SKM-1 (cell line): ENCODE measurements around the gene LPCAT1.
"Not testable (repeated sequence)": the region's sequence is repeated elsewhere in the genome, so short reads cannot be mapped to it uniquely, and the experiment has no call there.

Source experiments
- DNase-seq: peaks from one replicate; lab custom pipeline; 2025; ENCODE audit not compliant: unreplicated experiment; lab: John Stamatoyannopoulos, UW

LPCAT1 gene, protein sequence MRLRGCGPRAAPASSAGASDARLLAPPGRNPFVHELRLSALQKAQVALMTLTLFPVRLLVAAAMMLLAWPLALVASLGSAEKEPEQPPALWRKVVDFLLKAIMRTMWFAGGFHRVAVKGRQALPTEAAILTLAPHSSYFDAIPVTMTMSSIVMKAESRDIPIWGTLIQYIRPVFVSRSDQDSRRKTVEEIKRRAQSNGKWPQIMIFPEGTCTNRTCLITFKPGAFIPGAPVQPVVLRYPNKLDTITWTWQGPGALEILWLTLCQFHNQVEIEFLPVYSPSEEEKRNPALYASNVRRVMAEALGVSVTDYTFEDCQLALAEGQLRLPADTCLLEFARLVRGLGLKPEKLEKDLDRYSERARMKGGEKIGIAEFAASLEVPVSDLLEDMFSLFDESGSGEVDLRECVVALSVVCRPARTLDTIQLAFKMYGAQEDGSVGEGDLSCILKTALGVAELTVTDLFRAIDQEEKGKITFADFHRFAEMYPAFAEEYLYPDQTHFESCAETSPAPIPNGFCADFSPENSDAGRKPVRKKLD

DNA sequence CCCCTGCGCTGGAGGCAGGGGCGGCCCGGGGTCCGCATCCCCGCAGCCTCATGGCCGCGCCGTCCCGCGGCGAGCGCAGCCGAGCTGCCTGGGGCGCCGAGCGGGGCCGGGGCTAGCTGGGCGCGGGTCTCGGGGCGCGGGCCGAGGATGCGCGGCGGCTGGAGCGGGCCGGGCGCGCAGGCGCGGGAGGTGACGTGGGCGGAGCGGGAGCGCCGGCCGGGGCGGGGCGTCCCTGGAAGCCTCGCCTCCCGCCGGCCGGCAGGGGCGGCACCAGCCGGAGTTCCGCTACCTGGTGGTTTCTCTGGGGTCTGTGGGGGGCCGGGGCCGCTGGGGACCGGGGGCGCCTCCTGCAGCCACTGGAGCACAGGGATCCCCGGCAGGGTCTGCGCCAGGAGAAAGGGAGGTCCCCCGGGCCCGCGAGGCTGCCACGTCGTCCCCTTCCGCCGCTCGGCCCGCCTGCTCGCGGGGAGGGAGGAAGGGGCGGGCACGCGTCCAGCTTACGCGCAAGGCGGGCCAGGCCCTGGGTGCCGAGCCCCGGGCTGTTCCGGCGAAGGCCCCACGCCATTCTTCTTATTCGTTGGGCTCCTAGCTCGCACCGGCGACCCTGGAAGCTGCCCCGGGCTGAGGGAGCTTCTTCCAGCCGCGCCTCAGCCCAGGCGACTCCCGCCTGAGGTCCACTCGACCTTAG lies at the start of gene LPCAT1:
TSS of gene LPCAT1 (minus strand) at position 168 of the 688 bp plus-strand sequence. CDS start at position 52, 116 bp downstream.
- DNase-seq, result peak; percentile 57

DNA sequence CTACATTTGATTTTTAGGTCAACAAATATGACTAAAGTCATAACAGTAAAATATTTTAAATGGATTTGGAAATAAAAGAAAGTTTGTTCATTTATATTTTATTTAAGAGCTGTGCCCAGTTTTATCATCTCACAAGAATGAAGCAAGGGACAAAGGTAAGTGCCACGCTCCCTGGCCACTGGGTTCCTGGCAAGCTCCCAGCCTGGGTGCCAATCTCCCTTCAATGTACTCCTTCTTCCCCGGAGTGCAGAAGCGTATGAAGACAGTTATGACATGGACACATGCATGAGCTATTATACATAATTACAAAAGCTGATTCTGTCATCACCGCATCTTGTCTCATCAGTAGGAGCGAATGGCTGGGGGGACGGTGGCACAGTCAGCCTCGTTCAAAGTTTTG lies 48.1 kb upstream of the LPCAT1 start:
- DNase-seq, result not testable (repeated sequence)

DNA sequence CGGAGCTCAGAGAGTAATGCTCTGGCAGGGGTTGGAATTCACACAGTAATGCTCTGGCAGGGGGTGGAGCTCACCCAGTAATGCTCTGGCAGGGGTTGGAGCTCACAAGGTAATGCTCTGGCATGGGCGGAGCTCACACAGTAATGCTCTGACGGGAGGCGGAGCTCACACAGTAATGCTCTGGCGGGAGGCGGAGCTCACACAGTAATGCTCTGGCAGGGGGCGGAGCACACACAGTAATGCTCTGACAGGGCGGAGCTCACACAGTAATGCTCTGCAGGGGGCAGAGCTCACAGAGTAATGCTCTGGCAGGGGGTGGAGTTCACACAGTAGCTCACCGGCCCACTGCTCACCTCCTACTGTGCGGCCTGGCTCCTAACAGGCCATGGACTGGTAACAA lies 47.2 kb upstream of the LPCAT1 start:
- no peak for DNase-seq

DNA sequence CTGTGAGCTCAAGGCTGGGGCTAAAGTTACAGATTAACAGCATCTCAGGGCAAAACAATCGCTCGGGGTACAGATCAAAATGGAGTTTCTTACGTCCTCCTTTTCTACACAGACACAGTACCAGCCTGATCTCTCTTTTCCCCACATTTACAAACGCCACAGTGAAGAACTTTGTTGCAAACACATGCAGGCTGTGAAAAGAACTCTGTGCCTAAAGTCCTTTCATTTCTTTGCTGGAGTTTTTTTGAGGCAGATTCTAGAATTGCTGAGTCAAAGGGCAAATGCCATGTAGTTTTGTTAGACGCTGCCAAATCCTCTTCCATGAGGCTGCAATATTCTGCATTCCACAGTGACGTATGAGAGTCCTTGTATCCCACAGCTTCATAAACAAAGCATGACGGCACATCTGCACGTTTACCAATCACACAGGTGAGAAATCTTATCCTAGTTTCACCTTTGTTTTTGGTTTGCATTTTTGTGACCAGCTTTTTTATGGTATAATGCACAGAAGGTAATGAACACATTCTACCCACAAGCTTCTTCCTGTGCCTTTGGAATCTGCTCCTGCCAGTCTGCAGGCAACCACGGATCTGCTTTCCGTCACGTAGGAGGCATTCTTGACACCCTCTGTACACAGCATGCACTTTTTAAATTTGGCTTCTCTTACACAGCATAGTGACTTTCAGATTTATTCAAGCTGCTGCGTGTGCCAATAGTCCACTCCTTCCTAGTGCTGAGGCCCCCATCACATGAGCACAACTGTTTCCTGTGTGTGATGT lies 44.6 kb upstream of the LPCAT1 start:
- no peak for DNase-seq

DNA sequence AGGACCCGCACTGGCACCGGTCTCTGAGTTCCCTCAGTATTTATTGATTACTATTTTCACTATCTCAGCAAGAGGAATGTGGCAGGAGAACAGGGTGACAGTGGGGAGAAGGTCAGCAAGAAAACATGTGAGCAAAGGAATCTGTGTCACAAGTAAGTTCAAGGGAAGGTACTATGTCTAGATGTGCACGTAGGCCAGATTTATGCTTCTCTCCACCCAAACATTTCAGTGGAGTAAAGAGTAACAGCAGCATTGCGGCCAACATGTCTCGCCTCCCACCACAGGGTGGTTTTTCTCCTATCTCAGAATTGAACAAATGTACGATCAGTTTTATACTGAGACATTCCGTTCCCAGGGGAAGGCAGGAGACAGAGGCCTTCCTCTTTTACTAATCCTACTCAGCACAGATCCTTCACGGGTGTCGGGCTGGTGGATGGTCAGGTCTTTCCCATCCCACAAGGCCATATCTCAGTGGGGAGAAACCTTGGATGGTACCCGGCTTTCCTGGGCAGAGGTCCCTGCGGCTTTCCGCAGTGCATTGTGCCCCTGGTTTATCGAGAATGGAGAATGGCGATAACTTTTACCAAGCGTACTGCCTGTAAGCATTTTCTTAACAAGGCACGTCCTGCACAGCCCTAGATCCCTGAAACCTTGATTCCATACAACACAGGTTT lies 43.9 kb upstream of the LPCAT1 start:
- DNase-seq, result not testable (repeated sequence)

DNA sequence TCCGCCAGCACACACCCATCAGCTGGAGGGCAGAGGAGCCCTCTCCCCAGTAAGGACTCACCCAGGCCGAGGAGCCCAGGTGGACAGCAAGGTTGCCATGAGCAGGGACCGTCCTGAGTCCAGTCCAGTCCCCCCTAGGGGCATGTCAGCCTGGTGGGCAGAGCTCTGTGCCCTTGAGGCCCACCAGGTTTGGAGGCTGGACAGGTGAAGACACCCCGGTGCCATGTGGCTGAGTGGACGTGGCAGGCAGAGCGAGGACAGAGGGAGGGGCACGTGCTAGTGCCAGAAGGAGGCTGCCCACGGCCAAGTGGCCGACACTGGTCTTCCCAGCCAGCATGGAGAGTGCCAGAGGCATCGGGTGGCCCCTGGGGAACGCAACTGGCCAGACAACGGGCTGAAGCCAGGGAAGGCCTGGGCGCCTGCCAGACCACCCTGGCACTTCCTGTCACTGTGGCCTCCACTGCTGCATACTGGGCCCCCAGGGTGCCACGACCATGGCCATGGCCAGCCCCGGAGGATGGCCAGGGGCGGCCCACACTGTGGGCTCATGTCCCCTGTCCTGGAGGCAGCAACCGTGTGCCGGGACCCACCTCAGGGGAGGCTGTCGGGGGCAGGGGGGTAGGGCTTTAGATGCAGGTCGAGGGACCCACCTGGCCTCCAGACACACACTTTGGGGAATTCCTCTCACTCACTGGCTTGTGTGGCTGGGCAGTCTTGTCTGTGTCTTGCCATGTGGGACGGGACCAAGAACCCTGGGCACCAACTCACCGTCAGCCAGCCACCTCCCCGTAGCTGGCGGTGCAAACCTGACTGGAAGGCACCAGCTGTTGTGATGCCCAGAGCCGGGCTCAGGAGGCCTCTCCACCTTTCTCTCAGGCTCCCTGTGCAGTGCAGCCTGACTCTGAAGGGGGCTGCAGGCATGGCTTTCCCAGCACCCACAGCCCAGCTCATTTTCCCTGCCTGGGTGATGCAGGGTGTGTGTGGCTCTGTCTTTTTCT lies 42.3 kb upstream of the LPCAT1 start:
- no peak for DNase-seq

DNA sequence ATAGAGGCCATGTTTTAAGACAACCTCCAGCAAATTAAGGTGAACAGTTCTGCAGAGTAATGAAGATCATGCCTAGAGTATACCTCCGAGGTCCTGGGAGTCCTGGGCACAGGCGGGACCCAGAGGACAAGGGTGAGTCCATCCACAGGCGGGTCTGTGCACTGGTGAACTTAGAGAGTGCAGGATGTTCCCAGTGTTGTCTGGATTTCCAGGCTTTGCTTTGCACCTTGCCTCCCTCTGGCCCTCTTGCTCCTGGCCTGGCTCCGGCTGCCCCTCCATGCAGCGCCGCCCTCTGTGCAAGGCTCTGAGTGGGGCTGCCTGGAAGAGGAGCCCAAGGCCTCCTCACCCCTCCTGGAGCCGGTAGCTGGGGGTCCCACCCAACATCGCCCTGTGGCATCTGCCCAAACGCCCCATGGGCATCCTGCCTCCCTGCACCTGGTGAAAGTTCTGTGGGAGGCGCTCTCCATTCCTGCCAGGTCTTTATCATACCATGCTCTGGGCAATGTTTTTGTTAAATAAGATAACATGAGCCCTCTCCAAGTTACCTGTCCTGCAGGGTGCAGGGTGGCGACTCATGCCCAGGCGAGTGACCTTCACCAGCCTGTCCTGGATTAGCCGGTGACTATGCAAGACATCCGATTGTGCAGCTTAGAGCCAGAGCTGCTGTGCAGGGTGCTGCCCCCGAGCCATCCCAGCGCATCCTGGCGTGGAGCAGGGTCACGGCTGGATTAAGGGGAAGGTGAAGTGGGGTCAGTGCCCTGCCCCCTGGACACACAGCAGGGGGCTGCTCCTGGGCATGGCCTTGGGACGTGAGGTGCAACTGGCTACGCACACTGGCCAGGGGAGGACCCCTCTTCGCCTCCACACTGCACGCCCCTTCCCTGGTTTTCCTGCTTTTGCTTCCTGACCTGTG lies 41.3 kb upstream of the LPCAT1 start:
- no peak for DNase-seq

DNA sequence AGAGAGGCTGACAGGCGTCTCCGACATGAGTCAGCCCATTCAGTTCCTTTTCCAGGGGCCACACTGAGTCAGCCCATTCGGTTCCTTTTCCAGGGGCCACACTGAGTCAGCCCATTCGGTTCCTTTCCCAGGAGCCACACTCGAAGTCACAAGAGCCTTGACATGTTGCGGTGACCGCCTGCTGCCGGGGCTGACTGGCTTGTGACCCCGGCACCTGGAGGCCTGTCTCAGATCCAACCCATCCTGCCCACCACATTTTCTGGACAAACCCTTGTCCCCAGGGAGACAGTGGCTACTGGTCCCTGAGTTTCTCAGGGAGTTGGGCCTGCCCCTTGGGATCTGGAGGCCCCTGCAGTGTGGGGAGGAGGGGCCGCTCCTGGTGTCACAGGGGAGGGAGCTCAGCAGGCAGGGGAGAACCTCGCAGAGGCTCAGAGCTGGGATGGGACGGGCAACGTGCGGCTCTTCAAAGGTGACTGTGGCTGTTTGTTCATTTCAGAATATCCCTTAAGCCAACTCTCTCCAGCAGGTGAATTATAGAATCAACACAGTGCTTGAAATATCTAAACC lies 40.5 kb upstream of the LPCAT1 start:
- DNase-seq, result peak; percentile 20

DNA sequence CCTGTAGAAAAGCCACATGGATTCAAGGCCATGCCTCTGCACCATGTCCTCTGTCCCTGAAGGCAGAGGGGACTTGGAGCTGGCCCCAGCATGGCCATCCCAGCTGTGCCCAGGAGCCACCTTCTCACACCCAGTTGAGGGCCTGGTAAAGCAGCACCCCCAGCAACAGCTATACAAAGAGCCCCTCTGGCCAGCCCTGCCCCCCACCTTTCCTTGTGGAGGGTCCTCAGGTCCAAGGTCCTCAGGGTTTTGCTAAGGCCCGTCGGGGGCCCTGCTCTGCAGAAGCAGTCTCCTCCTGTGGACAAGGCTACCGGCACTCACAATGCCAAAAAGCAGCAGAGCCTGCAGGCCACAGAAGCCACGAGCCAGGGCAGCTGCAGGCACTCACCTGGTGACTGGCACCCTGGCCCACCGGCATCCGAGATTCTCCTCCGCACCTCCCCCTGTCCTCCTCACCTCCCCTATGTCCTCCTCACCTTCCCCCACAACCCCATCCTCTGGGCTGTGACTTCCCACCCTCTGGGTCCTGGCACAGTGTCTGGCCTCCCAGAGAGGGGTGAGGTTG lies 39.9 kb upstream of the LPCAT1 start:
- DNase-seq, result no peak

DNA sequence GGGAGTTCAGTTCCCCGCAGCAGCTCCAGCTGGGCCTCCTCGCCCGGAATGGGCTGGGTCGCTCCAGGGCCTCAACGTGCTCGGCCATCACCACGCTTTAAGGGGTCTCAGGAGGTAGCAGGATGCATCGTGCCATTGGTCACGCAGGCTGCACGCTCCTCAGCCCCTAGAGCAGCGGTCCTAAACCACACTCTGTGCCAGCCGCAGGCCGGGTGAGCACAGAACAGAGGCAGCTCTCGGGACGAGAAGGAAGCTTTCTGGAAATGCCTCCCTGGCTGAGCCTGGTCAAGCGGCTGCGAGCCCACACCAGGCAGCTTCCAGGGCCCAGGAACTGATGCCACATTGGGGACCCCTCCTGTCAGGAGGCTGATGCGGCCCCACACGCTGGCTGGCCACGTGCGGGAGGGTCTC lies 39.3 kb upstream of the LPCAT1 start:
- no peak for DNase-seq

DNA sequence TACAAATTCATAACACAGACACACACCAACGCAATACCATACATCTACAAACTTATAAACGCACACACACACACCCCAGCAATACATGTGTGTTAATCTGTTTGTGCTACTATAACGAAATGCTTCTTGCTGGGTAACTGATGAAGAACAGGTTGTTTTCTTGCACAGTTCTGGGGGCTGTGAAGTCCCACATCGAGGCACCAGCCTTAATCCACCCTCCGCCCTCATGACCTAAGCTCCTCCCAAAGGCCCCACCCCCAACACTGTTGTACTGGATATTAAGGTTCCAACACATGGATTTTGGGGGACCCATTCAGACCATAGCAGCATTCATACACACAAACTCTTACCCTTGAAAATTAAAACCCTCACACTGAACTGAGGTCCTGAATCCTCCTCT lies 38.8 kb upstream of the LPCAT1 start:
- no peak for DNase-seq

DNA sequence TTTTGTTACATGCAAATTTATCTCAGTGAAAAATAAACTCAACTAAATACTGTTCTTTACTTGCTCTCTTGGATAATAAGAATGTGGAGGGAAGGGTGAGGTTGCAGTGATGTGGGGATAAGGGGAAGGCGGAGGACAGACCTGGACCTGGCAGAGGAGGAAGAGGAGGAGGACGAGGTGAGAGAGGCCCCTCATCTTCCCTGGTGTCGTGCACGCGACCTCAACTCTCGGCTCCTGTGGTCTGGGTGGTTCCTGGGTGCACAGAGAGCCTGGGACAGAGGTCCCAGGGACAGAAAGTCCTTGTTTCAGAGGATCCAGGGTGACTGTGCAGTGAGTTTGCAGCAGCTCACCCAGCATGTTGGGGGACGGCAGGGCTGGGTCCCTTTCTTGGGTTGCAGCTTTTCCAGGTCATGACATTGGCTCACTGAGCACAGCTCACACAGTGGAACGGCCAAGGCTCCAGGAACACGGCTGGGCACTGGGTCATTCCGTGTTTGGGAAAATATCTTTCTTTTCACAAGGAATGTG lies 37.7 kb upstream of the LPCAT1 start:
- no peak for DNase-seq

DNA sequence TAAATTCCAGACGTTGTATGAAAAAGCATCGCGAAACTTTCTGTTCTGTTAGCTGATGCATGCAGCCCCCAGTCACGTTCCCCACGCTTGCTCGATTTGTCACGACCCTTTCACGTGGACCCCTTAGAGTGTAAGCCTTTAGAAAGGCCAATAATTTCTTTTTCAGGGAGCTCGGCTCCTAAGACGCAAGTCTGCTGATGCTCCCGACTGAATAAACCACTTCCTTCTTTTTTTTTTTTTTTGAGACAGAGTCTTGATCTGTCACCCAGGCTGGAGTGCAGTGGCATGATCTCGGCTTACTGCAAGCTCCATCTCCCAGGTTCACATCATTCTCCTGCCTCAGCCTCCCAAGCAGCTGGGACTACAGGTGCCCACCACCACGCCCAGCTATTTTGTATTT lies 36.7 kb upstream of the LPCAT1 start:
- not testable (repeated sequence) for DNase-seq

DNA sequence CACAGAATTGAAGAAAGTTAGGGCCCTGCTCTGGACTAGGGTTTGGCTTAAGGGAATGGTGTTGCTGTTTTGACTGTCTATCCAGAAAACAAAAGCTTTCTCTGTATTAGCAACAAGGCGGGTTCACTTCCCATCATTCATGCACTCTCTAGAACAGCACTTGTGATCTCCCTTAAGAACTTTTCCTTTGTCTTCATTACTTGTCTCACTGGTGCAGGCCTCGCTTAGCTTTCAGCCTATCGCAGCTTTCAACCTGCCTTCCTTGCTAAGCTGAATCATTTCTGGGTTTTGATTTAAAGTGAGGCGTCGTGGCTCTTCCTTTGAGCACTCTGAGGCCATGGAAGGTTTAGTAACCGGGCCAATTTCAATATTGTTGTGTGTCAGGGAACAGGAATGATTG lies 35.2 kb upstream of the LPCAT1 start:
- DNase-seq, result no peak

DNA sequence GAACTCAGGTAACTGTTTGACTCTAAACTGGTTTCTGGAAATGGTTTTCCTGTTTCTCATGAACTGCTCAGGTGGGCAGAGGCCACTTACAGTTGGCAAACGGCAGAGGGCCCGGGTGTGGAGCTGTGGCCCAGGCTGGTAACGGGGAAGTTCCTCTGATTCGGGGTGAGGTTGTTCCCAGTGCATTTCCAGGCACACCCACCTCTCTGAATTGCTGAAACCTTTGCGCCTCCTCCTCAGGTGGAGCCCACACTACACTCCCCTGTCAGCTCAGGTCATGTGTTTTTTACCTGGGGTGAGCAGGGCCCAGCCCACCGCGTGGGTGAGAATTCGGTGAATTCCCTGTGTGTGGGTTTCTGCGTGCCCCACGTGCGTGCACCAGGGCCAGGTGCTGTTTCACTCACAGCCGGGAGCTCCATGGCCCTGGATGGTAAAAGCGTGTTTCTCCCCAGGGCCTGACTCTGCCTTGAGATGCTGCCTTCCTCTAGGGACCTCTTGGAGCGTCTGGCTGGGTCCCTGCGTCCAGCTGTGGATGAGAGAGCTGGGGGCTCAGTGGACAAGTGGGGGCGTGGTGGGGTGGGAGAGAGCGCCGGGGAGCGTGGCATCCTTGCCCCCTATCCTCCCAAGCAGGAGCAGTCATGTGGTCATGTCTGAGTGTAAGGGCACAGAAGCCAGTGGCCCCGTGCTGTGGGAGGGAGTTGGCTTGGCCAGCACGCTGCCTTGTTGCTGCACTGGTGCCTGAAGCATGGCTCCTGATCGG lies 33.5 kb upstream of the LPCAT1 start:
- no peak for DNase-seq

DNA sequence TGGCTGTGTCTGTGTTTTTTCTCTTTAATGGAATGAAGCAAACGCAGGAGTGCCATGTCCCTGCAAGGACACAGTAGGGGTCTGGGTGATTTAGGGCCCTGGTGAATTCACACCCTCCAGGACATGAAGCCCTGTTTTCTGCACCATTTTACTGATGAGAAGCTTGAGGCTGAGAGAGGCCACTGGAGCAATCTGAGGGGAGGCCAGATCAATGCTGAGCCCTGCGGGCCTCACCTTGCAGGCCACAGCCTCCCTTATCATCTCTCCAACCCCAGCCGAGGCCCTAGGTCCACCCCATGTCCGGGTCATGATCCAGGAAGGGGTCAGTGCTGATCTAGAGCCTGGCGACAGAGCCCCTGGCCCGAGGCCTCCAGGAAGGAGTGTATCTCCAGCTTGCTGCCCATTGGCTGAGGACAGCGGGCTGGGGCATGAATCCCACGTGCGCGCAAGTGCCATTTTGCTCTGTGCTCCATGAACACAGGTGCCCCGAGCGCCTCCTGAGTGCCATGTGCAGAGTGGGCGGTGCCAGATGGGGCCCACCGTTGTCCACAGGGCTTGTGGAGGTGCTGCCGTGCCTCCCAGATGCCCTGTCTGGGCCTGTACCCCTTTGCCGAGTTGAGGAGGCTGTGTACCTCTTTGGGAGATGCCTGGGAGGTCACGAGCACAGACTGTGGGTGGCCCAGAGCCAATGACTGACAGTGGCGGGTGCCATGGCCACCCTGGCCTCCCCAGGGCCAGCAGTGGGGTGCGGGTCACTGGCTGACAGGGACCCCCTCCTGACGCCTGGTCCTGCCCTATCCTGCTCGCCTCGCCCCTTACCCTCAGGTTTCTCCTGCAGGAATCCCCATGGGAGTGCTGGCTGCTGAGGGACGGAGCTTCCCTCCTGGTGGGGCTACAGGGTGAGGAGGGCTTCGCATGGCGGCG lies 32.3 kb upstream of the LPCAT1 start:
- DNase-seq, result no peak
